ENCODE data around the gene CNOT10. TPM values are rescaled to one million over a fixed set of nuclear protein-coding genes. Genes with fewer than 3 reads are reported as not detected.

CNOT10 gene
- total and polyA plus RNA-seq, 8 donors = 11.1 to 23.0 (median 14.4) TPM

- WGBS, 2 donors = 24 to 25% methylated on average over 44 of the region's 44 CpGs
- DNase-seq (peak in 3 of 6 donors; percentile 14 to 70 (median 18)), FAIRE-seq (no peak), ATAC-seq (peak in 3 of 4 donors; percentile 50 to 83 (median 76))
- Histone ChIP-seq H3K4me3 (peak overlapping the region in 1 of 4 donors; percentile 27), H3K9me3 (no peaks in the 10 kb centered on the region), H3K27me3 (peaks cover 0 to 35% (median 10%) of the 10 kb centered on the region in 4 donors), H3K27ac (no peak overlapping the region), H3K4me1 (peaks cover 0 to 3% (median 0%) of the 10 kb centered on the region in 3 donors), H3K36me3 (no peaks in the 10 kb centered on the region)
- intact Hi-C loops (cut with DNase I) = no loop called here
- no peak for TF ChIP-seq CTCF (IDR thresholded peaks at IDR 0.05)
Measured at GRCh38 chr3:32821686-32822296, 136.8 kb downstream of the CNOT10 start.

- FAIRE-seq = no peak
Measured at GRCh38 chr3:32822609-32823498, 137.9 kb downstream of the CNOT10 start.

More at GRCh38 chr3:32822609-32823498, 137.9 kb downstream of the CNOT10 start:
- DNase-seq (no peak), ATAC-seq (no peak)
- Histone ChIP-seq H3K36me3 (no peaks in the 10 kb centered on the region), H3K4me3 (no peak overlapping the region), H3K9me3 (no peaks in the 10 kb centered on the region), H3K4me1 (no peaks in the 10 kb centered on the region), H3K27me3 (peaks cover 0 to 29% (median 6%) of the 10 kb centered on the region in 4 donors), H3K27ac (no peak overlapping the region)
- TF ChIP-seq CTCF (IDR thresholded peaks at IDR 0.05) = no peak
- 83 to 93% methylated on average over 5 of the region's 5 CpGs for WGBS, 2 donors
- intact Hi-C loops (cut with DNase I) = no loop called here

Other genes starting within 250 kb of the CNOT10 start
- gene CMTM6, start 182.3 kb upstream of the CNOT10 start, total RNA-seq = 10 to 100 TPM in 4 of 6 donors, 1 to 10 TPM in 2; 8.4 to 34.0 (median 13.7) TPM
- gene CMTM6, start 182.3 kb upstream of the CNOT10 start, polyA plus RNA-seq = 10 to 100 TPM; 10.3 to 18.5 TPM
- 10 to 100 TPM in 5 of 6 donors, 1 to 10 TPM in 1; 9.9 to 13.8 (median 10.5) TPM for gene DYNC1LI1, start 114.3 kb upstream of the CNOT10 start, total RNA-seq
- gene DYNC1LI1, start 114.3 kb upstream of the CNOT10 start, polyA plus RNA-seq = 10 to 100 TPM in 1 of 2 donors, 1 to 10 TPM in 1; 6.3 to 15.1 TPM
- gene TRIM71, start 132.8 kb downstream of the CNOT10 start, total RNA-seq = under 1 TPM in 2 of 6 donors, not detected in 4; 0.03 to 0.28 TPM
- under 1 TPM in 1 of 2 donors, not detected in 1; 0.02 TPM for gene TRIM71, start 132.8 kb downstream of the CNOT10 start, polyA plus RNA-seq